ENCODE measurements around the gene TKTL1. TPM values are rescaled to one million over a fixed set of nuclear protein-coding genes. Genes with fewer than 3 reads are reported as not detected.

Gene TKTL1
- total and polyA plus RNA-seq, 12 donors: 2.6 to 14.1 (median 7.3) TPM

DNA sequence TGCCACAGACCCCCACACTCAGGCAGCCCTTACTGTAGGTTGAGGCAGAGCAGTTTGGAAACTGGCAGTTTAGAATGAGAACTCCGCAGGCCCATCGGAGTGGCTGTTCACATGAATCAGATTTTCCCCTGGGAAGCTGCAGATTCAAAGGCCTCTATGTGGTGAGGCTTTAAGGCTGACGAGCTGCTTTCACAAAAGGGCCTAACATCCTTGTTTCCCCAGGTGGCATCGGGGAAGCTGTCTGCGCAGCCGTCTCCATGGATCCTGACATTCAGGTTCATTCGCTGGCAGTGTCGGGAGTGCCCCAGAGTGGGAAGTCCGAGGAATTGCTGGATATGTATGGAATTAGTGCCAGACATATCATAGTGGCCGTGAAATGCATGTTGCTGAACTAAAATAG lies 33.7 kb downstream of the TKTL1 start:
- no peak overlapping the region for H3K27ac ChIP-seq
- no peak overlapping the region for H3K4me3 ChIP-seq
- intact Hi-C loops (cut with DNase I): no loop called here
- peaks cover 0 to 31% (median 14%) of the 10 kb centered on the region in 9 donors for H3K4me1 ChIP-seq
- DNase-seq: no peak
- no peaks in the 10 kb centered on the region for H3K36me3 ChIP-seq
- ATAC-seq: no peak
- WGBS, 2 donors: 65 to 69% methylated on average over 10 of the region's 10 CpGs
- H3K9me3 ChIP-seq: no peaks in the 10 kb centered on the region
- TF ChIP-seq CTCF (IDR thresholded peaks at IDR 0.05): no peak
- H3K27me3 ChIP-seq: peaks cover 0 to 62% (median 0%) of the 10 kb centered on the region in 7 donors

GRCh38 chrX:154332561-154332960 lies 37.0 kb downstream of the TKTL1 start:
- Histone ChIP-seq H3K36me3 (no peaks in the 10 kb centered on the region), H3K4me3 (no peak overlapping the region), H3K9me3 (no peaks in the 10 kb centered on the region), H3K27me3 (peaks cover 0 to 30% (median 0%) of the 10 kb centered on the region in 7 donors), H3K4me1 (peaks cover 0 to 22% (median 3%) of the 10 kb centered on the region in 9 donors), H3K27ac (no peak overlapping the region)
- intact Hi-C loops (cut with DNase I): no loop called here
- peak in 1 of 8 donors; percentile 9 for ATAC-seq
- 93 to 95% methylated on average over 19 to 29 of the region's 29 CpGs for WGBS, 2 donors
- DNase-seq: no peak
- TF ChIP-seq CTCF (IDR thresholded peaks at IDR 0.05): no peak

DNA sequence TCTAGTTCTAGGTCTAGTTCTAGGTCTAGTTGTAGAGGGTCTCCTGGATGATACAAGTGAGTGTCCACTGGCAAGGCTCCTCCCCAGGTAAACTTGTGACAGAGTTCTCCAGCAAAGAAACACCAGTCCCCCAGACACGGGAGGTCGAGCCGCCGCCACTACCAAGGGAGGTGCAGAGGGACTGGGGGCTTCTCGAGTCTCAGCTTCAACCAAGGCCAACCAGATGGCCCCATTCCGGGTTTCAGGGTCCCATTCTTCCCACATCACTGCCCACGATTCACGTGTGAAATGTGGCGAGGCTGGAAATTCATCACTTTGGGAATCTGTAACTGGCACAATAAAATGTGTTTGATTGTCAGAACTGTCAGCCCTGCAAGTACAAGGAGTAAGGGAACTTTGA lies 37.5 kb downstream of the TKTL1 start:
- Histone ChIP-seq H3K27me3 (peaks cover 0 to 27% (median 0%) of the 10 kb centered on the region in 7 donors), H3K27ac (no peak overlapping the region), H3K9me3 (no peaks in the 10 kb centered on the region), H3K36me3 (no peaks in the 10 kb centered on the region), H3K4me1 (peaks cover 0 to 18% (median 0%) of the 10 kb centered on the region in 9 donors), H3K4me3 (no peak overlapping the region)
- 93 to 98% methylated on average over 9 of the region's 9 CpGs for whole genome bisulfite sequencing, 2 donors
- no peak for DNase-seq
- intact Hi-C loops (cut with DNase I): no loop called here
- no peak for TF ChIP-seq CTCF (IDR thresholded peaks at IDR 0.05)
- no peak for ATAC-seq

GRCh38 chrX:154333837-154334271 lies 38.3 kb downstream of the TKTL1 start:
- intact Hi-C loops (cut with DNase I): no loop called here
- peaks cover 0 to 27% (median 0%) of the 10 kb centered on the region in 7 donors for H3K27me3 ChIP-seq
- no peak for TF ChIP-seq CTCF (IDR thresholded peaks at IDR 0.05)
- no peaks in the 10 kb centered on the region for H3K9me3 ChIP-seq
- DNase-seq (no peak), ATAC-seq (no peak)
- H3K36me3 ChIP-seq: no peaks in the 10 kb centered on the region
- 73 to 76% methylated on average over 6 of the region's 6 CpGs for WGBS, 2 donors
- H3K4me1 ChIP-seq: peaks cover 0 to 18% (median 0%) of the 10 kb centered on the region in 9 donors
- H3K27ac ChIP-seq: peak overlapping the region in 1 of 10 donors; percentile 56
- no peak overlapping the region for H3K4me3 ChIP-seq

Measured in heart right ventricle (tissue), 16 donors.